ENCODE data around the gene C17orf50. TPM values are rescaled to one million over a fixed set of nuclear protein-coding genes. Genes with fewer than 3 reads are reported as not detected.

C17orf50 gene
- total RNA-seq, 1 donor: not detected

GRCh38 chr17:35796942-35797341 lies 36.3 kb downstream of the C17orf50 start:
- no peak for DNase-seq (ENCODE audit: low read depth)
- TF ChIP-seq CTCF (IDR thresholded peaks at IDR 0.05; ENCODE audit: insufficient read depth, low read length): no peak
- H3K4me3 ChIP-seq (ENCODE audit: low read depth, low read length): no peak overlapping the region

- no peak for TF ChIP-seq CTCF (IDR thresholded peaks at IDR 0.05; ENCODE audit: insufficient read depth, low read length)
- DNase-seq (ENCODE audit: low read depth): no peak
- no peak overlapping the region for H3K4me3 ChIP-seq (ENCODE audit: low read depth, low read length)
Measured at GRCh38 chr17:35797370-35797769, 36.7 kb downstream of the C17orf50 start.

- no peak for DNase-seq (ENCODE audit: low read depth)
- H3K4me3 ChIP-seq (ENCODE audit: low read depth, low read length): no peak overlapping the region
- TF ChIP-seq CTCF (IDR thresholded peaks at IDR 0.05; ENCODE audit: insufficient read depth, low read length): no peak
Measured at GRCh38 chr17:35797918-35798317, 37.2 kb downstream of the C17orf50 start.

GRCh38 chr17:35799942-35800341 lies 39.3 kb downstream of the C17orf50 start:
- no peak for TF ChIP-seq CTCF (IDR thresholded peaks at IDR 0.05; ENCODE audit: insufficient read depth, low read length)
- peak; percentile 71 for DNase-seq (ENCODE audit: low read depth)

GRCh38 chr17:35801583-35802224 lies 41.0 kb downstream of the C17orf50 start:
- no peak overlapping the region for H3K4me3 ChIP-seq (ENCODE audit: low read depth, low read length)
- TF ChIP-seq CTCF (IDR thresholded peaks at IDR 0.05; ENCODE audit: insufficient read depth, low read length): no peak
- peak; percentile 86 for DNase-seq (ENCODE audit: low read depth)

More at GRCh38 chr17:35799942-35800341, 39.3 kb downstream of the C17orf50 start:
- no peak overlapping the region for H3K4me3 ChIP-seq (ENCODE audit: low read depth, low read length)

GRCh38 chr17:35804658-35805192 lies 44.0 kb downstream of the C17orf50 start:
- DNase-seq (ENCODE audit: low read depth): peak; percentile 96

More at GRCh38 chr17:35804658-35805192, 44.0 kb downstream of the C17orf50 start:
- peak; percentile 94 for TF ChIP-seq CTCF (IDR thresholded peaks at IDR 0.05; ENCODE audit: insufficient read depth, low read length)
- H3K4me3 ChIP-seq (ENCODE audit: low read depth, low read length): no peak overlapping the region

All from fibroblast of the aortic adventitia (primary cell).